RWPE1 (cell line): ENCODE data around the gene ADAM23.
A peak's percentile ranks its signal among the peaks of the same experiment; 100 is the strongest.
"Not testable (repeated sequence)": the region's sequence is repeated elsewhere in the genome, so short reads cannot be mapped to it uniquely, and the experiment has no call there.

ENCODE experiments used
- CTCF ChIA-PET: fragments of 350-600 bp; sonication (Branson Sonifier 250); formaldehyde crosslinking; extraction: SDS; loops from one replicate; lab custom pipeline; 2021; lab: Yijun Ruan, JAX
- POLR2A ChIA-PET: fragments of 400-600 bp; formaldehyde crosslinking; extraction: SDS; loops from one replicate; lab custom pipeline; 2020; ENCODE audit warnings: antibody characterized with exemption; ENCODE audit not compliant: low non-redundant PET; lab: Yijun Ruan, JAX
- DNase-seq: peaks from one replicate; pipeline ENCODE4 v3.0.0; 2012; ENCODE audit warnings: low spot score
- H3K27ac ChIP-seq: fragments of 450-650 bp; 2 replicates; pipeline ENCODE4 v1.5.1; 2017
- CTCF ChIP-seq: fragments of 450-650 bp; conservative IDR thresholded peaks from 2 replicates; pipeline ENCODE4 v1.5.1; 2017; ENCODE audit warnings: low read depth, mild to moderate bottlenecking

Gene ADAM23

GRCh38 chr2:206442833-206443734, at the start of gene ADAM23:
Gene ADAM23, plus strand, starts transcription at chr2:206443532. Its CDS starts 335 bp downstream, at chr2:206443867.
- no peak within 1 kb of the TSS for H3K27ac ChIP-seq
- POLR2A ChIA-PET = no interaction called here
- no peak for TF ChIP-seq CTCF
- DNase-seq = peak; percentile 61
- CTCF ChIA-PET = interaction anchor here (0.7 kb wide), 1 partner anchor 9 kb away, joined by 3 read pairs; no protein-coding TSS in a partner anchor

- ChIA-PET POLR2A (no interaction called here), CTCF (no interaction called here)
- no peak for TF ChIP-seq CTCF
- no peak overlapping the region for H3K27ac ChIP-seq
- no peak for DNase-seq
Observed at GRCh38 chr2:206396211-206396610, 47.1 kb upstream of the ADAM23 start.

GRCh38 chr2:206402956-206403569, 40.3 kb upstream of the ADAM23 start:
- DNase-seq, H3K27ac ChIP-seq, CTCF ChIA-PET, POLR2A ChIA-PET: not testable (repeated sequence)

- DNase-seq = no peak
- no peak overlapping the region for H3K27ac ChIP-seq
- TF ChIP-seq CTCF = no peak
- ChIA-PET CTCF (no interaction called here), POLR2A (no interaction called here)
Observed at GRCh38 chr2:206408323-206409320, 34.7 kb upstream of the ADAM23 start.

GRCh38 chr2:206410714-206411113, 32.6 kb upstream of the ADAM23 start:
- CTCF ChIA-PET = no interaction called here
- POLR2A ChIA-PET = no interaction called here
- TF ChIP-seq CTCF = no peak
- H3K27ac ChIP-seq = no peak overlapping the region
- DNase-seq = no peak

- no peak for DNase-seq
- CTCF ChIA-PET = no interaction called here
- H3K27ac ChIP-seq = no peak overlapping the region
- no peak for TF ChIP-seq CTCF
- POLR2A ChIA-PET = no interaction called here
Observed at GRCh38 chr2:206415618-206416243, 27.6 kb upstream of the ADAM23 start.
